Osteocyte (in vitro differentiated cells): ENCODE data around the gene CACNA2D3. TPM values are rescaled to one million over a fixed set of nuclear protein-coding genes. Genes with fewer than 3 reads are reported as not detected.

Experiments
- DNase-seq: peaks from one replicate; pipeline ENCODE4 v3.0.0; 2021; ENCODE audit warnings: mixed read lengths; ENCODE audit not compliant: unreplicated experiment; ENCODE audit errors: extremely low spot score
- H3K27ac Mint-ChIP-seq: one replicate; pipeline ENCODE4 v1.8.0; 2021; ENCODE audit warnings: mild to moderate bottlenecking, mixed read lengths; ENCODE audit not compliant: unreplicated experiment
- H3K27me3 Mint-ChIP-seq: one replicate; pipeline ENCODE4 v1.8.0; 2021; ENCODE audit warnings: mixed read lengths; ENCODE audit not compliant: unreplicated experiment
- H3K36me3 Mint-ChIP-seq: one replicate; pipeline ENCODE4 v1.8.0; 2021; ENCODE audit warnings: mixed read lengths; ENCODE audit not compliant: unreplicated experiment
- H3K4me1 Mint-ChIP-seq: one replicate; pipeline ENCODE4 v1.8.0; 2021; ENCODE audit warnings: mixed read lengths; ENCODE audit not compliant: unreplicated experiment
- H3K4me3 Mint-ChIP-seq: one replicate; pipeline ENCODE4 v1.8.0; 2021; ENCODE audit warnings: mild to moderate bottlenecking, moderate library complexity, mixed read lengths; ENCODE audit not compliant: unreplicated experiment
- H3K9me3 Mint-ChIP-seq: one replicate; pipeline ENCODE4 v1.8.0; 2021; ENCODE audit warnings: mixed read lengths; ENCODE audit not compliant: unreplicated experiment
- total RNA-seq: library from RNA; stranded (reverse); gene quantifications from 2 replicates; pipeline ENCODE4 v1.2.1, GENCODE V29; 2021
- TF ChIP-seq, protein P1 (sequence below): fragments of 200-600 bp; sonication (generic); IDR thresholded peaks from 2 replicates; pipeline ENCODE4 v1.5.0; 2021; ENCODE audit warnings: antibody characterized with exemption, mild to moderate bottlenecking, moderate library complexity

The CACNA2D3 gene
- total RNA-seq, 1 donor from 2014 or later = 0.46 TPM

DNA sequence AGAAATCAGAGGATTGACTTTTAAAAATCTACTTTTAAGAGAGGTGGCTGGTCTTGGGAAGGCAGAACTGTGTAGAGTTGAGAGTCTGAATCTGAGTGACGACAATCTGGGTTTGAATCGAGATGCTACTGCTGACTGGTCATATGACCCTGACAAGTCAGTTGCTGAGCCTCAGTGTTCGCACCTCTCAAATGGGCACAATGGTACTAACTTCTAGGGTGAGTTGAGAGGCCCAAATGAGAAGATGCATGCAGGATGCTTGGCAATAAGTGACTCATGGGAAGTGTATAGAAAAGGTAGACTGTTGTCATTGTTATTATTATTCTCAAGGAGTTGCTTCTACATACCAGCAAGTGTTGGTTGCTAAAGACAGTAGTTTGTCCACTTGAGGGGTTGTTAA lies 10.3 kb downstream of the CACNA2D3 start:
- no peak overlapping the region for H3K27ac Mint-ChIP-seq
- no peaks in the 10 kb centered on the region for H3K9me3 Mint-ChIP-seq
- peaks cover 6% of the 10 kb centered on the region for H3K27me3 Mint-ChIP-seq
- H3K4me3 Mint-ChIP-seq = no peak overlapping the region
- no peak for DNase-seq
- no peaks in the 10 kb centered on the region for H3K4me1 Mint-ChIP-seq
- no peaks in the 10 kb centered on the region for H3K36me3 Mint-ChIP-seq
- TF ChIP-seq, protein P1, sequence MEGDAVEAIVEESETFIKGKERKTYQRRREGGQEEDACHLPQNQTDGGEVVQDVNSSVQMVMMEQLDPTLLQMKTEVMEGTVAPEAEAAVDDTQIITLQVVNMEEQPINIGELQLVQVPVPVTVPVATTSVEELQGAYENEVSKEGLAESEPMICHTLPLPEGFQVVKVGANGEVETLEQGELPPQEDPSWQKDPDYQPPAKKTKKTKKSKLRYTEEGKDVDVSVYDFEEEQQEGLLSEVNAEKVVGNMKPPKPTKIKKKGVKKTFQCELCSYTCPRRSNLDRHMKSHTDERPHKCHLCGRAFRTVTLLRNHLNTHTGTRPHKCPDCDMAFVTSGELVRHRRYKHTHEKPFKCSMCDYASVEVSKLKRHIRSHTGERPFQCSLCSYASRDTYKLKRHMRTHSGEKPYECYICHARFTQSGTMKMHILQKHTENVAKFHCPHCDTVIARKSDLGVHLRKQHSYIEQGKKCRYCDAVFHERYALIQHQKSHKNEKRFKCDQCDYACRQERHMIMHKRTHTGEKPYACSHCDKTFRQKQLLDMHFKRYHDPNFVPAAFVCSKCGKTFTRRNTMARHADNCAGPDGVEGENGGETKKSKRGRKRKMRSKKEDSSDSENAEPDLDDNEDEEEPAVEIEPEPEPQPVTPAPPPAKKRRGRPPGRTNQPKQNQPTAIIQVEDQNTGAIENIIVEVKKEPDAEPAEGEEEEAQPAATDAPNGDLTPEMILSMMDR = no peak

GRCh38 chr3:54133196-54133595 lies 10.8 kb downstream of the CACNA2D3 start:
- H3K4me1 Mint-ChIP-seq = no peaks in the 10 kb centered on the region
- H3K4me3 Mint-ChIP-seq = no peak overlapping the region
- H3K27ac Mint-ChIP-seq = no peak overlapping the region
- H3K9me3 Mint-ChIP-seq = no peaks in the 10 kb centered on the region
- DNase-seq = peak; percentile 44
- peaks cover 6% of the 10 kb centered on the region for H3K27me3 Mint-ChIP-seq
- no peaks in the 10 kb centered on the region for H3K36me3 Mint-ChIP-seq
- TF ChIP-seq, protein P1 = no peak

- Mint-ChIP-seq H3K4me3 (no peak overlapping the region), H3K9me3 (no peaks in the 10 kb centered on the region), H3K36me3 (no peaks in the 10 kb centered on the region), H3K4me1 (no peaks in the 10 kb centered on the region), H3K27me3 (peaks cover 6% of the 10 kb centered on the region), H3K27ac (no peak overlapping the region)
- DNase-seq = peak; percentile 64
- TF ChIP-seq, protein P1 = no peak
These were observed 11.8 kb downstream of the CACNA2D3 start for GRCh38 chr3:54134155-54134554.

- Mint-ChIP-seq H3K36me3 (no peaks in the 10 kb centered on the region), H3K4me3 (no peak overlapping the region), H3K4me1 (no peaks in the 10 kb centered on the region), H3K9me3 (no peaks in the 10 kb centered on the region), H3K27me3 (peaks cover 6% of the 10 kb centered on the region), H3K27ac (no peak overlapping the region)
- TF ChIP-seq, protein P1 = no peak
- DNase-seq = no peak
These were observed 12.4 kb downstream of the CACNA2D3 start for GRCh38 chr3:54134713-54135112.

GRCh38 chr3:54137311-54137710 lies 15.0 kb downstream of the CACNA2D3 start:
- H3K36me3 Mint-ChIP-seq = no peaks in the 10 kb centered on the region
- H3K27me3 Mint-ChIP-seq = no peaks in the 10 kb centered on the region
- TF ChIP-seq, protein P1 = no peak
- H3K4me1 Mint-ChIP-seq = no peaks in the 10 kb centered on the region
- no peak overlapping the region for H3K27ac Mint-ChIP-seq
- DNase-seq = no peak
- H3K4me3 Mint-ChIP-seq = no peak overlapping the region
- H3K9me3 Mint-ChIP-seq = no peaks in the 10 kb centered on the region
